Measurements from ENCODE around the gene HAPLN3. TPM values are rescaled to one million over a fixed set of nuclear protein-coding genes. Genes with fewer than 3 reads are reported as not detected.

Gene HAPLN3
- total RNA-seq, 2 donors from 2014 or later: 31.6 to 38.6 TPM

GRCh38 chr15:88891540-88892254 lies 3.6 kb downstream of the HAPLN3 start:
- Mint-ChIP-seq H3K27me3 (no peaks in the 10 kb centered on the region), H3K4me1 (peaks cover 8% of the 10 kb centered on the region), H3K9me3 (no peaks in the 10 kb centered on the region), H3K4me3 (no peak overlapping the region), H3K36me3 (ENCODE audit: low read depth) (peaks cover 22% of the 10 kb centered on the region), H3K27ac (no peak overlapping the region)
- ATAC-seq (replicated peaks): no peak

GRCh38 chr15:88890495-88890894 lies 4.8 kb downstream of the HAPLN3 start:
- Mint-ChIP-seq H3K4me3 (no peak overlapping the region), H3K9me3 (no peaks in the 10 kb centered on the region), H3K36me3 (ENCODE audit: low read depth) (peaks cover 33% of the 10 kb centered on the region), H3K4me1 (peaks cover 3% of the 10 kb centered on the region), H3K27ac (no peak overlapping the region), H3K27me3 (no peaks in the 10 kb centered on the region)
- ATAC-seq (replicated peaks): no peak

- Mint-ChIP-seq H3K27ac (no peak overlapping the region), H3K27me3 (no peaks in the 10 kb centered on the region)
- ATAC-seq (replicated peaks): no peak
Measured at GRCh38 chr15:88888719-88889118, 6.6 kb downstream of the HAPLN3 start.

GRCh38 chr15:88887068-88887580 lies 8.2 kb downstream of the HAPLN3 start:
- H3K36me3 Mint-ChIP-seq (ENCODE audit: low read depth): peaks cover 67% of the 10 kb centered on the region
- H3K9me3 Mint-ChIP-seq: no peaks in the 10 kb centered on the region
- H3K27me3 Mint-ChIP-seq: no peaks in the 10 kb centered on the region
- H3K4me1 Mint-ChIP-seq: peaks cover 3% of the 10 kb centered on the region
- no peak overlapping the region for H3K4me3 Mint-ChIP-seq
- H3K27ac Mint-ChIP-seq: no peak overlapping the region
- ATAC-seq (replicated peaks): no peak

More at GRCh38 chr15:88888719-88889118, 6.6 kb downstream of the HAPLN3 start:
- Mint-ChIP-seq H3K36me3 (ENCODE audit: low read depth) (peaks cover 51% of the 10 kb centered on the region), H3K4me3 (no peak overlapping the region), H3K9me3 (no peaks in the 10 kb centered on the region), H3K4me1 (no peaks in the 10 kb centered on the region)

GRCh38 chr15:88882785-88883184 lies 12.6 kb downstream of the HAPLN3 start:
- no peaks in the 10 kb centered on the region for H3K27me3 Mint-ChIP-seq
- H3K36me3 Mint-ChIP-seq (ENCODE audit: low read depth): peaks cover 93% of the 10 kb centered on the region
- H3K27ac Mint-ChIP-seq: no peak overlapping the region
- no peak overlapping the region for H3K4me3 Mint-ChIP-seq
- H3K9me3 Mint-ChIP-seq: no peaks in the 10 kb centered on the region
- ATAC-seq (replicated peaks): no peak
- H3K4me1 Mint-ChIP-seq: peaks cover 7% of the 10 kb centered on the region

- H3K4me1 Mint-ChIP-seq: peaks cover 7% of the 10 kb centered on the region
- H3K36me3 Mint-ChIP-seq (ENCODE audit: low read depth): peaks cover 91% of the 10 kb centered on the region
- no peaks in the 10 kb centered on the region for H3K9me3 Mint-ChIP-seq
- H3K27me3 Mint-ChIP-seq: no peaks in the 10 kb centered on the region
- H3K4me3 Mint-ChIP-seq: no peak overlapping the region
- peak overlapping the region; percentile 32 for H3K27ac Mint-ChIP-seq
- no peak for ATAC-seq (replicated peaks)
Measured at GRCh38 chr15:88881775-88882174, 13.6 kb downstream of the HAPLN3 start.

GRCh38 chr15:88880944-88881740 lies 14.2 kb downstream of the HAPLN3 start:
- H3K36me3 Mint-ChIP-seq (ENCODE audit: low read depth): peaks cover 91% of the 10 kb centered on the region
- peaks cover 7% of the 10 kb centered on the region for H3K4me1 Mint-ChIP-seq
- H3K27ac Mint-ChIP-seq: peak overlapping the region; percentile 58
- no peak for ATAC-seq (replicated peaks)
- H3K9me3 Mint-ChIP-seq: no peaks in the 10 kb centered on the region
- no peak overlapping the region for H3K4me3 Mint-ChIP-seq
- H3K27me3 Mint-ChIP-seq: no peaks in the 10 kb centered on the region

GRCh38 chr15:88878720-88879184 lies 16.6 kb downstream of the HAPLN3 start:
- ATAC-seq (replicated peaks): peak; percentile 53
- H3K9me3 Mint-ChIP-seq: no peaks in the 10 kb centered on the region

GRCh38 chr15:88877906-88878305 lies 17.4 kb downstream of the HAPLN3 start:
- Mint-ChIP-seq H3K27me3 (no peaks in the 10 kb centered on the region), H3K9me3 (no peaks in the 10 kb centered on the region), H3K4me3 (no peak overlapping the region), H3K27ac (no peak overlapping the region), H3K36me3 (ENCODE audit: low read depth) (peaks cover 84% of the 10 kb centered on the region), H3K4me1 (peaks cover 7% of the 10 kb centered on the region)
- ATAC-seq (replicated peaks): no peak

More at GRCh38 chr15:88878720-88879184, 16.6 kb downstream of the HAPLN3 start:
- H3K27me3 Mint-ChIP-seq: no peaks in the 10 kb centered on the region
- H3K27ac Mint-ChIP-seq: no peak overlapping the region
- peaks cover 7% of the 10 kb centered on the region for H3K4me1 Mint-ChIP-seq
- H3K36me3 Mint-ChIP-seq (ENCODE audit: low read depth): peaks cover 89% of the 10 kb centered on the region
- no peak overlapping the region for H3K4me3 Mint-ChIP-seq

GRCh38 chr15:88877415-88877814 lies 17.9 kb downstream of the HAPLN3 start:
- ATAC-seq (replicated peaks): no peak
- no peak overlapping the region for H3K27ac Mint-ChIP-seq
- H3K36me3 Mint-ChIP-seq (ENCODE audit: low read depth): peaks cover 79% of the 10 kb centered on the region
- no peaks in the 10 kb centered on the region for H3K9me3 Mint-ChIP-seq
- peaks cover 7% of the 10 kb centered on the region for H3K4me1 Mint-ChIP-seq
- no peaks in the 10 kb centered on the region for H3K27me3 Mint-ChIP-seq
- no peak overlapping the region for H3K4me3 Mint-ChIP-seq

- Mint-ChIP-seq H3K9me3 (no peaks in the 10 kb centered on the region), H3K27me3 (no peaks in the 10 kb centered on the region), H3K27ac (no peak overlapping the region), H3K4me3 (no peak overlapping the region), H3K4me1 (no peaks in the 10 kb centered on the region), H3K36me3 (ENCODE audit: low read depth) (peaks cover 71% of the 10 kb centered on the region)
- ATAC-seq (replicated peaks): no peak
Measured at GRCh38 chr15:88876573-88876972, 18.8 kb downstream of the HAPLN3 start.

GRCh38 chr15:88874684-88875083 lies 20.7 kb downstream of the HAPLN3 start:
- Mint-ChIP-seq H3K9me3 (no peaks in the 10 kb centered on the region), H3K4me1 (no peaks in the 10 kb centered on the region), H3K27me3 (no peaks in the 10 kb centered on the region), H3K27ac (no peak overlapping the region), H3K36me3 (ENCODE audit: low read depth) (peaks cover 55% of the 10 kb centered on the region), H3K4me3 (no peak overlapping the region)
- ATAC-seq (replicated peaks): no peak

GRCh38 chr15:88874275-88874674 lies 21.1 kb downstream of the HAPLN3 start:
- H3K27me3 Mint-ChIP-seq: no peaks in the 10 kb centered on the region
- H3K9me3 Mint-ChIP-seq: no peaks in the 10 kb centered on the region
- no peaks in the 10 kb centered on the region for H3K4me1 Mint-ChIP-seq
- ATAC-seq (replicated peaks): no peak
- peaks cover 51% of the 10 kb centered on the region for H3K36me3 Mint-ChIP-seq (ENCODE audit: low read depth)
- H3K4me3 Mint-ChIP-seq: no peak overlapping the region
- no peak overlapping the region for H3K27ac Mint-ChIP-seq

GRCh38 chr15:88873786-88874185 lies 21.6 kb downstream of the HAPLN3 start:
- Mint-ChIP-seq H3K4me3 (no peak overlapping the region), H3K36me3 (ENCODE audit: low read depth) (peaks cover 48% of the 10 kb centered on the region), H3K4me1 (no peaks in the 10 kb centered on the region), H3K9me3 (no peaks in the 10 kb centered on the region), H3K27ac (no peak overlapping the region), H3K27me3 (no peaks in the 10 kb centered on the region)
- ATAC-seq (replicated peaks): no peak

- H3K4me1 Mint-ChIP-seq: no peaks in the 10 kb centered on the region
- H3K27me3 Mint-ChIP-seq: no peaks in the 10 kb centered on the region
- H3K36me3 Mint-ChIP-seq (ENCODE audit: low read depth): peaks cover 39% of the 10 kb centered on the region
- H3K27ac Mint-ChIP-seq: peak overlapping the region; percentile 30
- no peaks in the 10 kb centered on the region for H3K9me3 Mint-ChIP-seq
- no peak overlapping the region for H3K4me3 Mint-ChIP-seq
- ATAC-seq (replicated peaks): no peak
Measured at GRCh38 chr15:88872706-88873105, 22.6 kb downstream of the HAPLN3 start.
